Inferior parietal cortex (tissue), 1 donor: ENCODE results near the gene ROBO2.

Experiments used
- DNase-seq: peaks from one replicate; pipeline ENCODE4 v3.0.0-alpha.2; 2016; ENCODE audit errors: extremely low spot score

The ROBO2 gene

GRCh38 chr3:77259694-77260093, 219.8 kb downstream of the ROBO2 start:
- no peak for DNase-seq

DNA sequence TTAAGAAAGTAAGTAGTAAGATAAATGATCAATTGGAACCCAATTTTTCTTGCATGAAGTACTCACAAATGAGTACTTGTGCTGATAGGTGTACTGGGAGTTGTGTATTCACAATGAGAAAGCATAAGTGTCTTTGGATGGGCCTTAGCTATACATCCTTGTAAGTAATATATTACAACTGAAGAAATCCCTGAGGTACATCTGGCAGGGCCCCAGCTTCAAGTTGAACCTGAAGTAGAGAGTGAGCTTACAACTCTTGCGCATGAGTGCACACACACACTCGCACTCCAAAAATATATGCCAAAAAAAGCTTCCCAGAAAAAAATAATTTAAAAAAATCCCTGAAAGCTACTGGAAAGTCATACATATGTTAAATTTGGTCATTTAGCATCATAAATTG, 222.5 kb downstream of the ROBO2 start:
- DNase-seq = no peak

DNA sequence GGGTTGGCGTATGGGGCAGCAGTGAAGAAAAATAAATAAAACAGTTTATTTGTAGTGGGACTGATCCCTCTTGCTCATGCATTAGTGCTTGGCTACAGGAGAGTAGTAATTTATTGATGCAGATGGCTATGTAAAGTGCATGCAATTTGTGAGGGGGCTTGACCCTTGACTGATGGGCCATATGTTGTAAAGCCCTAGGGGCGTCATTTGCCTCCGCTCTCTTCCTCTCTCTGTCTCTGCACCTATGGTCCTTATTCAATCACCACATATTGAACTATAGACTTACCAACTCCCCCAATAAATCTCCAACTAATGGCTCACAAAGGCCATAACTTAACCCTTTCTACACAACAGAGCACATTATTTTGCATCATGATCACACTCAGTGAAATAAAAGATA, 227.7 kb downstream of the ROBO2 start:
- no peak for DNase-seq

DNA sequence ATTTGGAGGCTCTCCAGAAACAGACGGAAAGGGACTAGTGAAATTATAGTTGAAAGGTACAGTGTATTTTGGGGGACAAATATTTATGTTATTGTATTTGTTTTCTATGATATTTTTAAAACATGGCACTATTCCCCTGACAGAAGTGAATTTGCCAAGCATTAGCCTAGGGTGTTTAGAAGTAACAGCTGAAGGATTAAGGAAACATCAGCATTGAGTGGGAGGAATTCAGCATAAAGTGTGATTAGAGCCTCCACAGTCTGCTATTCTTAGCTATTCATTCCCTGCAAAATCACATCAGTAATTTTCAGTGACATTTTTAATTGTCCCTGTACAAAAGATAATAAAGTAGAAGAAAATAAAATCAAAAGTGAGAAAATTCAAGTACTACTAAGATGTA, 231.4 kb downstream of the ROBO2 start:
- no peak for DNase-seq

DNA sequence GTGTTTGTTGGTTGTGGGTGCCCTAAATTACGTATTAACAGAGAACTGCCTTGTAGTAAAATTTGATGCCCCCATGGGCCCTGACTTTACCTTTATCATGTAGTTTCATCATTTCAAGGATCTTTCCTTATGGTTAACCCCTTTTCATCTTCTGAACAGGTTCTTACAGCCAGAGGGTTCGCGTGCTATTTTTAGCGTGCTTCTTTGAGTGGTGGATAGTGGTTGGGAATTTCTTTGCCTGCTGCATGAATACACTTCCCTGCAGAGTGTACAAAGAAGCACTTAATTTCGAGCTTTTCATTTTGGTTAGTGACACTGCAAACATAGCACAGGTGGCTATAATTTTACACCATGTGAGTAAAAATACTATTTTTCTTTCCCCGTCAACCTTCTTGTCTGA, 231.8 kb downstream of the ROBO2 start:
- no peak for DNase-seq

- DNase-seq = no peak
Observed at GRCh38 chr3:77279276-77279675, 239.4 kb downstream of the ROBO2 start.

- DNase-seq = no peak
Observed at GRCh38 chr3:77281721-77282120, 241.8 kb downstream of the ROBO2 start.

- no peak for DNase-seq
Observed at GRCh38 chr3:77283108-77283507, 243.2 kb downstream of the ROBO2 start.

- DNase-seq = no peak
Observed at GRCh38 chr3:77288348-77288747, 248.4 kb downstream of the ROBO2 start.

DNA sequence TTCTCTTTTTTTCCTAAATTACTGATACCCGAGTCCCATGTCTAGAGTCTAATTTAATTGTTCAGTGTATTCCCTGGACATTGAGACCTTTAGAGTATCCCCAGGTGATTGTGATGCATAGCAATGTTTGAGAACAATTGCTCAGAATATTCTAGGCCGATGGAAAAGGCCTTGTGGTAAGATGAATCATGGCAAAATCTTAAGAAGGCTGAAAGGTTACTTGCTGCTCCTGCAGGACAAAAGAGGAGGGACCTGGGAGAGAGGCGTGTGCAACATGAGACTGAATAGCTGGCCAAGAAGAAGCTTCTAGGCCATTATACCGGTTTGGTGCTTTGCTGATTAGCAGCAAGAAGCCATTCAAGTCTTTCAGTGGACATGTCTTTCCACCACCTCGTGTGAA, 256.6 kb downstream of the ROBO2 start:
- DNase-seq = no peak

DNA sequence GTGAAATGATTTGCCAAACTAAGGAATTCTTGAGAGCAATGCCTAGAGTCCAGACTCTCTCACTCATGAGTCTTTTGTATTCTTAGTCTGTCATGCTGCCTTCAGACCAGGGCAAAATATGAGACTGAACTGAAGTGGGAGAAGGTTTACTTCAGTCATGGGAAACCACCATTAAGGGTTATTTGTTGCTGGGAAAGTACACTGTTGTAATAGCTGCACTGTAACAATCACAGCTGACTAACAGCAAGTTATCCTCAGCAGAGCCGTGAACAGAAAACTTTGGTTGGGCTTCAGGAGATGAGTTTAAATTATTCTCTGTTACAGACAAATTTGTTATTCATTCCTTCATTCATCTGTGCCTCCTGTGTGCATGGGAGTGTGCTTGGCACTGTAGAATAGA, 258.5 kb downstream of the ROBO2 start:
- DNase-seq = no peak

GRCh38 chr3:77303955-77304699, 264.2 kb downstream of the ROBO2 start:
- no peak for DNase-seq

DNA sequence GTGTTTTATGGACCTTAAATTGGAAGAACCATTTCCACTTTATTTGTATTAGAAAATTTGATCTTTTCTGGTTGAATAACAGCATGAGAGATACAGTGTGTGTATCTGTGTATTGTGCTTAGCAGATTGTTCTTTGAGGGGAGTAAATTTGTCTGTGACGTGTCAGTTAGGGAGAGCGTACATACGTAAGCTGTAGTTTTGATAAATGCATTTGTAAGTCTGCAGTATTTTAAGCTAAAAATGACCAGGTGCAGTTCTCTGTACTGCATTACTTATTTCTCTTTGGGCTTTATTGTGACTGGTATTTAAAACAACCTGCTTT, 264.8 kb downstream of the ROBO2 start:
- DNase-seq = no peak

DNA sequence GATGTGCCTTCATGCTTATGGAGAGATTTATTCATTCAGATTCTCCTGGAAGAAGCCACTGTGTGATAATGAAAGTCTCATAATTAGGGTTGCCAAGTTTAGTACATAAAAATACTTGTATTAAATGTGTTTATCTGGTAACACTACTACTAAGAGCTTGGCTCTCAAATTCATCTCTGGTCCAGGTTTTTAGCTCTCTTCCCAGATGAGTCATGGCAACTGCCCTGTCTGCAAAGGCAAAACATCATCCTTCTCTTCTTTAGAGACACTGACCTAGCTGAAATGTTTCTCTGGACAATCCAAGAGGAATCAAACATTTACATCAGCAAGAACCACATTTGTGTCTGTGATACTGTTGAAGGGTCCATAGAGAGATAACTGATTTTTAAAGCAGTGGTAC, 269.6 kb downstream of the ROBO2 start:
- DNase-seq = no peak

DNA sequence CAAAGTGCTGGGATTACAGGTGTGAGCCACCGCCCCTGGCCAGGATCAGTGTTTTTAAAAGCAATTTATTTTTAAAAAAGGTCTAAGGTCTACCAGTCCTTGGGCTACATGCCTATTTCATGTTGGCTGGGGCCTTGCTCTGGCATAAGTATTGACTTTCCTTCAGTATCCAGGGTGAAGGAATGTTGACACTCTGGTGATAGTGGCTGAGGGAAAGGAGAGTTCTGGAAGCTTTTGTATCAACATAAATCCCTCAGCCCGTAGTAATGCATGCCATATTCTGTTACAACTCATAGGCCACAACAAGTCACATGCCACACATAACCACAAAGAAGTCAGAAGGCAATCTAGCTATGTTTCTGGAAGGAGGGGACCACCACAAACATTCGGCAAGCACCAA, 273.9 kb downstream of the ROBO2 start:
- DNase-seq = no peak

- no peak for DNase-seq
Observed at GRCh38 chr3:77319711-77320110, 279.8 kb downstream of the ROBO2 start.

DNA sequence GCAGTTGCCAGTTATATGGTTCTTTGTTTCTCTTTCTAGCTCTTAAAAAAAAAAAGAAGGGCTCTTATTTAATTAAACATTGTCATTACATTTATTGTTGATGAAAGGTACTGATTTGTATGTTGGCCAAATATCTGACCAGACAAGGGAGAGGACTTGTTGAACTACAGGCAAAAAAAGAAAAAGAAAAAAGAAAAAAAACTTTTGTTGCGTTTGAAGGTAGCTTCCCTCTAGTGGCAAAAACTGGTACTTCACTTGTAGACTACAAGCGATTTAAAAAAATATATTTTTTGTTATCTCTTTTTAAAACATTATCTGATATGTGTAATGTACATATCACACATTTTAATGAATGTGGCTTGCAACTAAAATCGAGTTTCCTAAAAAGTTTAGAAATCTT, 280.6 kb downstream of the ROBO2 start:
- no peak for DNase-seq

DNA sequence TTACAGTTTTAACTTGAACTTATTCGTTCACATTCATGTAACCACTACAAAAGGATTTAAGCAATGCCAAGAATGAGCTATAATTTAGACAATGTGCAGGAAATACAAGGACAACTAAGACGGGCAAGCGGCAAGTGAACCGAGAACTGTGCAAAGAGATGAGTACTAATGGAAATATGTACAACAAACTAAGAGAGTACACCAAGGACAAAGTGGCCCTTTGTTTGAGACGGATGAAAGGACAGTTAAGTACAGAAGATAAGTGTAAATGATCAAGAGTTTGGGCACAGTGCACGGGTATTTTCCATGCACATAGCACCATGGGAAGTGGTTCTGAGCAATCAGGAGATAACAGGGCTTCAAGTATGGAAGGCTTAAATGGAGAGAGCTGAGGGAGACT, 281.7 kb downstream of the ROBO2 start:
- no peak for DNase-seq

DNA sequence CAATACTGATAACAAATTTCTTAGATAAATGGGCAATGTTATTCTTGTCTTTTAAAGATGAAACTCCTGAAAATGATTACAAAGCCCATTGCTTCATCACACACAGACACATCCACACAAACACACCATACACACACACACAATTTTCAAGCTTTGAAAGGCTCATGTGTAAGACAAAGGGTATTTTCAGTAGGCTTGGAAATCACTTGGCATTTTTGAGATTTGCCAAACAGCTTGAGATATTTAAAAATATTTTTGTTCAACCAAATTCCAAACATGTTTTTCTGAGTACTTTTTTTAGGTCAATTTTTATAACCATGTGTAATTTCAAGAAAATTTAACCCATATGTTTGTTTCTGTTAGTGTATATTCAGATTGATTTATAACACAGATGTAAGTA, 283.7 kb downstream of the ROBO2 start:
- DNase-seq = no peak

GRCh38 chr3:77324105-77324504, 284.2 kb downstream of the ROBO2 start:
- no peak for DNase-seq

GRCh38 chr3:77325280-77325679, 285.4 kb downstream of the ROBO2 start:
- DNase-seq = no peak

DNA sequence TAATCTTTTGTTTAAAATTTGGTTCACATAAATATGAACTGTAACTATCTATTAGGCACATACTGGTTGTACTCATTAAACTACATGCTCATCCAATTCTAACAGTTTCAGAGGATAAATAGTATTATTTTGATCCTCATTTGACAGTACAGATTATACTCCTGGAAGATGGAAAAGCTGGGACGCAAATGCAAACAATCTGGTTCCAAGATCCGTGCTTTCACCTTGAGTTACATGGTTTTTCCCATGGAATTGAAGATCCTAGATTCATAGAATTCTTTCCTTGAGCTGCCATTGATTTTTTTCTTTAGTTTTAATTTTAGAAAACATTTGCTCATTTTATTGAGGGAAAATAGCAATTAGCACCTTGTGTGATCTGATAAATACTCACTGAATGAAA, 285.8 kb downstream of the ROBO2 start:
- DNase-seq = no peak

- DNase-seq = no peak
Observed at GRCh38 chr3:77326586-77326985, 286.7 kb downstream of the ROBO2 start.

DNA sequence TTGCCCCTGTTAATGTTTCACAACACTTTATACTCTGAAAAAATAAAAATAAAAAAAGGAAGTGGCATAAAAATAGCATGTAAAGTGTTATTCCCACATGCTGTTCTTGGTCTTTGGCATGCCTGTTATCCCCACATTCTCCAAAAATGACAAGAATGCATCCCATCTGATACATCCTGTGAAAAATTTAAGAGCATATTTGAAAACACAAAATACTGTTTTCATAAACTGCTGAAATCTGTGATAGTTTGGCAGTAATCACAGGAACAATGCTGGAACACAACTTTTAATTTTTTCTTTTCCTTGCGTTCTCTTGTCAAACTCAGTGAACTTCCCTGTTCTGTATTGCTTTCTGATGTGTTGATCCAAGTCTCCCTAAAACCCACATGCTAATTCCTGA, 288.8 kb downstream of the ROBO2 start:
- no peak for DNase-seq
